Epithelial cell of esophagus (primary cell): ENCODE results near the gene FAH.

Experiments used
- DNase-seq: peaks from one replicate; pipeline ENCODE4 v3.0.0; 2010; ENCODE audit warnings: low read depth
- H3K4me3 ChIP-seq: 2 replicates; pipeline ENCODE4 v1.5.1; 2011; ENCODE audit warnings: mild to moderate bottlenecking, low read length, control low read depth
- TF ChIP-seq, protein P1 (sequence below): IDR thresholded peaks from 2 replicates; pipeline ENCODE4 v1.5.1; 2011; ENCODE audit warnings: low read depth, mild to moderate bottlenecking, low read length, control low read depth, inconsistent platforms; ENCODE audit not compliant: insufficient read depth; ENCODE audit errors: missing control alignments

FAH gene

DNA sequence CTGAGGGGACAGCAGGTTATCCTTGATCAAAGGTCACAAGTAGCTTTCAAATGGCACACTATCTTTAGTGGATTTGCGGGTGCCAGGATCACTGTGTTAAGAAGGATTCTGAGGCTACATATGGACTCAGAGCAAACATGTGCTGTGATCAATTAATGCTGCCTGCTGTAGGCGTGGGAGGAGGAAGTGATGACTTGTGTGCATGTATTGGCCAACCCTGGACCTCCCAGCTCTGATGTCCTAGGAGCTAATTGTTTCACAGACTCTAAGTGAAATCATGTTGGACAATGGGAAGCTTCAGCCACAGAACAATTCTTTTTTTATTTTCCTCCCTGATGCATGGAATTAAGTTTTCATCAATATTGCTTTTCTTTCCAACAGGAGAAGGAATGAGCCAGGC is 24.4 kb downstream of the FAH start:
- no peak overlapping the region for H3K4me3 ChIP-seq
- DNase-seq = no peak
- TF ChIP-seq, protein P1, sequence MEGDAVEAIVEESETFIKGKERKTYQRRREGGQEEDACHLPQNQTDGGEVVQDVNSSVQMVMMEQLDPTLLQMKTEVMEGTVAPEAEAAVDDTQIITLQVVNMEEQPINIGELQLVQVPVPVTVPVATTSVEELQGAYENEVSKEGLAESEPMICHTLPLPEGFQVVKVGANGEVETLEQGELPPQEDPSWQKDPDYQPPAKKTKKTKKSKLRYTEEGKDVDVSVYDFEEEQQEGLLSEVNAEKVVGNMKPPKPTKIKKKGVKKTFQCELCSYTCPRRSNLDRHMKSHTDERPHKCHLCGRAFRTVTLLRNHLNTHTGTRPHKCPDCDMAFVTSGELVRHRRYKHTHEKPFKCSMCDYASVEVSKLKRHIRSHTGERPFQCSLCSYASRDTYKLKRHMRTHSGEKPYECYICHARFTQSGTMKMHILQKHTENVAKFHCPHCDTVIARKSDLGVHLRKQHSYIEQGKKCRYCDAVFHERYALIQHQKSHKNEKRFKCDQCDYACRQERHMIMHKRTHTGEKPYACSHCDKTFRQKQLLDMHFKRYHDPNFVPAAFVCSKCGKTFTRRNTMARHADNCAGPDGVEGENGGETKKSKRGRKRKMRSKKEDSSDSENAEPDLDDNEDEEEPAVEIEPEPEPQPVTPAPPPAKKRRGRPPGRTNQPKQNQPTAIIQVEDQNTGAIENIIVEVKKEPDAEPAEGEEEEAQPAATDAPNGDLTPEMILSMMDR = no peak

DNA sequence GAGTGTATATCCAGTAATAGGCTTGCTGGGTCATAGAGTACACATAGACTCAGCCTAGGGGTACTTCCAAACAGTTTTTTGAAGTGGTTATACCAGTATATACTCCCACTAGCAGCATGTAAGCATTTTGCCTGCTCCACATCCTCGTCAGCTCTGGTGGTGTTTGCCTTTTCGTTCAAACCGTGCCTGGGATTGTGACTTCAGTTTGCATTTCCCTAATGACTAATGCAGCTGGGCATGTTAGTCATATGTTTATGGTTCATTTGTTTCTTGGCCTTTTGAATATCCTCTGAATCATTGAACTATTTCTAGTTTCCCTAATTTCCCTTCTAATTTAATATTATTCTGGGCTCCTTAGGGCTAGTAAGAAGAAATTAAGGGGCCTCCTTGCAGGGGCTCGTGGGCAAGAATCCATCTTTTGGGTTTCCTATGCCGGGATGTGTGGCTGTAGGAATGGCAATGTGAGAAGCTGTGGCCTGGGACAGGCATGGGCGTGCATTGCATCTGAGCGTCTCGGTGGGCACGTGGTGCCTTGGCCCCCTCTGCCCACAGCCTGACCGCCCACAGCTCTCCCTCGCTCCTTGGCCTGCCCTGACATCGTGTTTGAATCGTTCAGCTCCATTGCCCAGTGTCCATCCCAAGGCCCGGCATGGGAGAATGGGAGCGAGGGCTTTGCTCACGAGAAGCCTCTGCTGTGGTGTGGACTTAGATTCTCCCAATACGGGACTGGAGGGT is 26.4 kb downstream of the FAH start:
- DNase-seq = peak; percentile 95
- H3K4me3 ChIP-seq = no peak overlapping the region
- TF ChIP-seq, protein P1 = no peak

DNA sequence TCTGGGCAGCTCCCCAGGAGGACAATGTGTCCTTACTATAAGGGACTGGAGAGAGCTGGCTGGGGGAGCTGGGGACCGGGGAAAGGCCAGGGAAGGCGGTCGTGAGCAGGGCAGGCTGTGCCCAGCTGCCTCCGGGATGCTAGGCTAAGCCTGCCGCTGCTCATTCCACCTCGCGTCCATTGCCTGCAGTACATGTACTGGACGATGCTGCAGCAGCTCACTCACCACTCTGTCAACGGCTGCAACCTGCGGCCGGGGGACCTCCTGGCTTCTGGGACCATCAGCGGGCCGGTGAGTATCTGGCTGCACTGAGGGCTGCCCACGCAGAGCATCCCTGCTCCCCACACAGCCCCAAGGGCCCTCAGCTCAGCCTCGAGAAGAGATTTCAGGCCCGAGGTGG is 27.1 kb downstream of the FAH start:
- TF ChIP-seq, protein P1 = no peak
- no peak overlapping the region for H3K4me3 ChIP-seq
- DNase-seq = no peak

DNA sequence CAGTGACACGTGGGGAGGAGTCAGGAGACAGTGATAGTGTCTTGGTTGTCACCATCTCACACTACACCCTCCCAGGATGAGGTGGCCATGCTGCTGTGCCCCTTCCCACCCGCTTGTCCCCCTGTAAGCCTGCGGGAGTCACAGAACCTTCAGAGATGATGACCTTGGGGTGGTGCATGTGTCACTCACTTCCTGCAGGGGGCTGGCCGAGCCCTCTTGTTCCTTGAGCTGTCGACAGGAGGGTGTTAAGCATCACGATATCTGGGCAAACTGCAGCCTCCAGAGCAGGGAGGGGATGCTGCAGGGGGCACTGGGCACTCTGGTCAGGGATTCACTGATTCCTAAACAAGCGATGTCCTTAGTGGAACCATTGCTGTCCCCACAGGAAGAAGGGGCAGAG is 27.7 kb downstream of the FAH start:
- no peak for DNase-seq
- no peak overlapping the region for H3K4me3 ChIP-seq
- TF ChIP-seq, protein P1 = no peak

DNA sequence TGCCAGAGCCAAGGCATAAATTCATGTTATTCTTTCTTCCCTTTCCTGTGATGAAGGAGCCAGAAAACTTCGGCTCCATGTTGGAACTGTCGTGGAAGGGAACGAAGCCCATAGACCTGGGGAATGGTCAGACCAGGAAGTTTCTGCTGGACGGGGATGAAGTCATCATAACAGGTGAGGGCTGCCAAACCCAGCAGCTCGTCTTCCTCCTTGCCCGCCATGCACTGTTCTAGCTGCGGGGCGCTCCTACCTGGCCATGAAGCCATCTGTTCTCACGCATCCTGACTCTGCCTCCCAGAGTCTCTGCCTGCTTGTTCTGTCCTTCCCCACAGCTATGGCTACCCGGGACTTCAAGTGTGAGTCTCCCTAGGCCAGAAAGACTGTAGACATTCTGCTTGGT is 28.2 kb downstream of the FAH start:
- no peak for DNase-seq
- TF ChIP-seq, protein P1 = no peak

DNA sequence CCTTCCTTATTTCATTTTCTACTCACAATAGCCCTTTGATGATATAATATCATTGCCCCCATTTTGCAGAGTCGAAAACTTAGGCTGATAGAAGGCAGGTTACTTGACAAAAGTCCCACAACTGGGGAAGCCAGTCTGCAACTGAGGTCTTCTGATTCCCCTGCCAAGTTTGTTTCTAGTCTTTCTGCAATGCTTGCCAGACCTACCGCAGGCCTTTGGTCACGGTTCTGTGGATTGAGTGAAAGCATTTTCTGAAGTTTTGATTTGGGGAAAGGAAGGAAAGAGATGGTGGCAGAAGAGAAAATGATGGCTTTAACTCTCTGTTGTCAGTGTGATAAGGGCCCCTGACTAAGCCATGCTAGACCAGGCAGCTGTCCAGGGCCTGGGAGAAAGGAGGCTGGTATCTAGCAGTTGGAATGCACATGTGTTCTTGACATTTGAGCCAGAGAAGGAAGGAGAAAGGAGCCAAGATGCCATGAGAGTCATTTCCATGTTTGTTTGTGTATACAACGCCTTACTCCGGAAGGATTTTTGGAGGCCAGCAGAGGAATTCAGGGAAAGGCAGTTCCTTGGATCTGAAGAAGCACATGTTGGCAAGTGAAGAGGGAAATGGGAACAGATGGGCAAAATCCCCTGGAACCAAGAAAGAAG is 29.9 kb downstream of the FAH start:
- no peak for DNase-seq
- H3K4me3 ChIP-seq = no peak overlapping the region
- TF ChIP-seq, protein P1 = no peak

More for the DNA sequence above, 28.2 kb downstream of the FAH start:
- no peak overlapping the region for H3K4me3 ChIP-seq
